Kidney epithelial cell (primary cell): Measurements from ENCODE around the gene C1QTNF8. TPM values are rescaled to one million over a fixed set of nuclear protein-coding genes. Genes with fewer than 3 reads are reported as not detected.

ENCODE experiments used
- DNase-seq: peaks from one replicate; pipeline ENCODE4 v3.0.0-alpha.2; 2010; ENCODE audit warnings: low read depth
- H3K27me3 ChIP-seq: 2 replicates; pipeline ENCODE4 v1.6.0; 2011; ENCODE audit warnings: low read length; ENCODE audit not compliant: control insufficient read depth, insufficient read depth
- H3K36me3 ChIP-seq: 2 replicates; pipeline ENCODE4 v1.5.1; 2011; ENCODE audit warnings: low read length; ENCODE audit not compliant: control insufficient read depth, insufficient read depth
- H3K4me3 ChIP-seq: 2 replicates; pipeline ENCODE4 v1.5.1; 2011; ENCODE audit warnings: low read depth, mild to moderate bottlenecking, control low read depth, low read length
- total RNA-seq: library from RNA; depleted of rRNA; stranded (reverse); fragments of >200 nt; gene quantifications from 2 replicates; pipeline ENCODE4 v1.2.3, GENCODE V29; 2015
- TF ChIP-seq, protein P1 (sequence below): IDR thresholded peaks from 2 replicates; pipeline ENCODE4 v1.5.1; 2011; ENCODE audit warnings: mild to moderate bottlenecking, moderate library complexity, low read length, control low read depth, inconsistent platforms; ENCODE audit not compliant: insufficient read depth, poor library complexity, severe bottlenecking

The C1QTNF8 gene
- total RNA-seq, 1 donor from 2014 or later, result not detected

DNA sequence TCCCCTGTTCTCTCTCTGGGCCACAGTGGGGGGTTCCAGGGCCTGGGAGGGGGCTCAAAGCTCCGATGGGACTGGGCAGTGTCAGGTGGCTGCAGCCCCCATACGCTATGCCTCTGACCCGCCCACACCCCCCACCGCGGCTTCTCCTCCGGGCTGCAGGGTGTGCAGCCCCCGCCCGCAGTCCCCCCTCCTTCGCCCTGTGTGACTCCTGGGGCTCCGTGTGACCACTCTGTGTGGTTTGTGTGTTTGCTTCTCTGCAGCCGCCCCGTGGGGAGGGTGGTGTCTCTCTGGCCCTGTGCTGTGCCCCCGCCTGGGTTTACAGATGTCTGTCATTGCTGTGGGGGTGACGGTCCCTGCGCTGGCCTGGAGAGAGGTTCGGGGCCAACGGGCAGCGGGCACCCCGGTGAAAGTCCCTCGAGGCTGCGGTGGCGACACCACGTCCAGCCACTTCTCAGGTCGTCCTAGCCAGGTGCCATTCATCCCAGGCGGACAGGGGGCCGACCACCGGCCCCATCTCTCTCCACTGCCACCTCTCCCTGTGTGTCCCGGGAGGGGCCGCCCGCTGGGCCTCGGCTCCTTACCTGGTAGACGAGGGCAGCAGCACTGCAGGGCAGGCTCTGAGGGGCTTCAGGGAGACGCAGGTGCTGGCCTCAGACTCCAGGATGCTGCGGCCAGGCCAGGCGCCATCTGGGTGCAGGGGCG, 18.0 kb downstream of the C1QTNF8 start:
- no peak for DNase-seq
- H3K4me3 ChIP-seq, result no peak overlapping the region
- peaks cover 57% of the 10 kb centered on the region for H3K27me3 ChIP-seq
- TF ChIP-seq, protein P1, sequence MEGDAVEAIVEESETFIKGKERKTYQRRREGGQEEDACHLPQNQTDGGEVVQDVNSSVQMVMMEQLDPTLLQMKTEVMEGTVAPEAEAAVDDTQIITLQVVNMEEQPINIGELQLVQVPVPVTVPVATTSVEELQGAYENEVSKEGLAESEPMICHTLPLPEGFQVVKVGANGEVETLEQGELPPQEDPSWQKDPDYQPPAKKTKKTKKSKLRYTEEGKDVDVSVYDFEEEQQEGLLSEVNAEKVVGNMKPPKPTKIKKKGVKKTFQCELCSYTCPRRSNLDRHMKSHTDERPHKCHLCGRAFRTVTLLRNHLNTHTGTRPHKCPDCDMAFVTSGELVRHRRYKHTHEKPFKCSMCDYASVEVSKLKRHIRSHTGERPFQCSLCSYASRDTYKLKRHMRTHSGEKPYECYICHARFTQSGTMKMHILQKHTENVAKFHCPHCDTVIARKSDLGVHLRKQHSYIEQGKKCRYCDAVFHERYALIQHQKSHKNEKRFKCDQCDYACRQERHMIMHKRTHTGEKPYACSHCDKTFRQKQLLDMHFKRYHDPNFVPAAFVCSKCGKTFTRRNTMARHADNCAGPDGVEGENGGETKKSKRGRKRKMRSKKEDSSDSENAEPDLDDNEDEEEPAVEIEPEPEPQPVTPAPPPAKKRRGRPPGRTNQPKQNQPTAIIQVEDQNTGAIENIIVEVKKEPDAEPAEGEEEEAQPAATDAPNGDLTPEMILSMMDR, result no peak
- no peaks in the 10 kb centered on the region for H3K36me3 ChIP-seq

DNA sequence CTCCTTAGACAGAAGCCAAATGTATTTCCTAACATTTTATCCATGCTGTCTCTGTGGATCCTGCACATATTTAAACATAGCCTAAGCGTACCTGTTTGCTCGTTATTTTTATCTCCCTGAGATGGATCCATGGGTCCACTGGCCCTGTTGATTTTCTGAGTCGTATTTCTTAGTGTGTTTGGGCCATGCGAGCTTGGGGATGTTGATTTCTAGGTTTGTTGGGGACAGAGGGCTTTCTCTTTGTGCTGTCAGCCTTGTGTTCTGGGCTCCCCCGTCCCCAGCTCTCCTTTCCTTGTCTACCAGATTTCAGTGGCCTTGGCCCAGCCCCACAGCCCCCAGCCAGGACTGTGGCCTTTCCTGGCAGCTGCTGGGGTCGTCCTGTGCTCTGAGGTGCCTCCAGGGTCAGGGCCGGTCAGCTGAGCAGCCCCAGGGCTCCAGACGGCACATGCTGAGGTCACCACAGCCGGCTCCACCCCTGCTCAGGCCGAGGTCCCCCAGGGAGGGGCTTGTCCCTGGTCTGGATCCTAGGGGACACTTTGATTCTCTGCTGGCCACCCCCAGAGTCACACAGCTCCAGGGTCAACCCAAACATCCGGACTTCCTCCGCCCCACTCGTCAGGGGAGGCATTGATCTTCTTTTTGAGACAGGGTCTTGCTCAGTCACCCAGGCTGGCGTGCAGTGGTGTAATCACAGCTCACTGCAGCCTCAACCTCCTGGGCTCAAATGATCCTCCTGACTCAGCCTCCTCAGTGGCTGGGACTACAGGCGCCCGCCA, 19.1 kb downstream of the C1QTNF8 start:
- Histone ChIP-seq H3K4me3 (no peak overlapping the region), H3K27me3 (peaks cover 55% of the 10 kb centered on the region), H3K36me3 (no peaks in the 10 kb centered on the region)
- DNase-seq, result no peak
- TF ChIP-seq, protein P1, result no peak

DNA sequence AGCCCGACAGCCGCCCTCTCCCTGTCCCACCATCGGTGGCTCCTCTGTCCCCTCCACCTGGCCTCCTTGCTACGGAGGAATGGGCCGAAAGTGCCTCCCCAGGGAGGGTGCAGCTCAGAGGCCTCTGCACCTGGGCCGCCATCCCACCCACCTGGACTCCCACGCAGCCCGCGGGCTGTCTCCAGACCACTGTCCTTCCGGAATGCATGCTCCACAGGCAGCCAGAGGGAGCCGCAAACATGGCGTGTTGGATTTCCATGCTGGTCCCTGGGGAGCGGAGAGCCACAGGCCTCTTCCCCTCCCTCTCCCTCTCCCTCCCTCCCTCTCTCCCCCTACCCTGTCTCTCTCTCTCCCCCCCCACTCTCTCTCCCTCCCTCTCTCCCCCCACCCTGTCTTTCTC, 20.5 kb downstream of the C1QTNF8 start:
- Histone ChIP-seq H3K27me3 (peaks cover 55% of the 10 kb centered on the region), H3K4me3 (no peak overlapping the region), H3K36me3 (no peaks in the 10 kb centered on the region)
- TF ChIP-seq, protein P1, result no peak
- DNase-seq, result no peak

DNA sequence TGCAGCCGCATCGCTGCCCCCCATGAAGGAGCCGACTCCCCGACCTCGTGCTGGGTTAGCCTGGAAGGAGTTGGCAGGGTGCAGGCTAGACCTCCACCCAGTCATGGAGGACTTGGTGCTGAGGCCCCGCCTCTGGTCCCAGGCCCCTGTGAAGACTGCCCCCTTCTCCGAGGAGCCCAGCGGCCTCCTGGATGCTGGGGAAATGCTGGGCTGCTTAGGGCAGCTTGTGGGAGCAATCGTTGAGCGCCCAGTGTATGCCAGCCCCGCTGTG, 21.7 kb downstream of the C1QTNF8 start:
- Histone ChIP-seq H3K4me3 (no peak overlapping the region), H3K27me3 (peaks cover 62% of the 10 kb centered on the region), H3K36me3 (no peaks in the 10 kb centered on the region)
- TF ChIP-seq, protein P1, result no peak
- DNase-seq, result no peak

DNA sequence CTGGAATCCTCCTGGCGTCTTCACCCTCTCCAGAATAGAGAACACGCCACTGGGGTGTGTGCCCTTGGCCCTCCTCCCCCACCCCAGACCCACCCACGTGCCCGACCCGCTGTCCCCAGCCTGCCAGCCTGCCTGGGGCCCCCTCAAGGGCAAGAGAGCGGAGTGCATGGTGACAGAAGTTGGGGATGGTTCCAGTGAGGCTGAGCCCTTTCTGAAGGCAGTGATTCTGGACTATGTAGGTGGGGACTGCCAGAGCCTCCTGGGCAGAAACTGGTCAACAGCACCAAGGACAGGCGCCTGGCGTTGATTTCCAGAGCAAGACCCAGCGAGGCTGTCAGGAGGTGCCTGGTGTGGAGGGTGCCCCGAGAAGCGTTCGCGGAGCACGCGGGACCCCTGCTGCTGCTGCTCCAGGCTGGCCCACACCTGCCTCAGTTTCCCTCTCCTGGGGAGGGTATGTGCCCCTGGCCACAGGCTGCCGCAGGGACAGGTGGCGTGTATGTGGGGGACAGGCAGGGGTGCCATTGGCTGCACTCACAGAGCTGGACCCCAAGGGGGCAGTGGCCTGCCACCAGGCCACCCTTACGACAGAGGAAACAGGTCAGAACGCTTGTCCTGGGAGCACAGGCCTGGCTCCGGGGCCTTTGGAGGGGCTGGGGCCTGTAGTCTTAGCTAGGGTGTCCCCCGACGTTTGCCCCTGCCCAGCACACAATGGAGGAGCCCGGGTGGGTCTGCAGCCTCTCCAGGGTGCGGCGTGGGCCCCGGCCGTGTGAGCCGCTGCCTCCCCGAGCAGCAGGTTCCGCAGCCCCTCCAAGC, 22.3 kb downstream of the C1QTNF8 start:
- no peak for DNase-seq
- Histone ChIP-seq H3K36me3 (no peaks in the 10 kb centered on the region), H3K27me3 (peaks cover 61% of the 10 kb centered on the region)

More for the DNA sequence above, 22.3 kb downstream of the C1QTNF8 start:
- H3K4me3 ChIP-seq, result no peak overlapping the region
- TF ChIP-seq, protein P1, result no peak
